Neural progenitor cell (in vitro differentiated cells): Measurements from ENCODE around the gene MOB1A.

Source experiments
- EZH2 ChIP-seq: fragments of 200-600 bp; sonication (generic); IDR thresholded peaks from 2 replicates; pipeline ENCODE4 v1.6.1; 2017; ENCODE audit warnings: antibody characterized with exemption, mild to moderate bottlenecking, moderate library complexity
- EZH2phosphoT487 ChIP-seq: fragments of 200-600 bp; sonication (generic); IDR thresholded peaks from 2 replicates; pipeline ENCODE4 v1.6.1; 2017; ENCODE audit warnings: antibody characterized with exemption
- TF ChIP-seq, protein P1 (sequence below): fragments of 200-600 bp; sonication (generic); IDR thresholded peaks from 2 replicates; pipeline ENCODE4 v1.5.1; 2017; ENCODE audit warnings: antibody characterized with exemption, mild to moderate bottlenecking

DNA sequence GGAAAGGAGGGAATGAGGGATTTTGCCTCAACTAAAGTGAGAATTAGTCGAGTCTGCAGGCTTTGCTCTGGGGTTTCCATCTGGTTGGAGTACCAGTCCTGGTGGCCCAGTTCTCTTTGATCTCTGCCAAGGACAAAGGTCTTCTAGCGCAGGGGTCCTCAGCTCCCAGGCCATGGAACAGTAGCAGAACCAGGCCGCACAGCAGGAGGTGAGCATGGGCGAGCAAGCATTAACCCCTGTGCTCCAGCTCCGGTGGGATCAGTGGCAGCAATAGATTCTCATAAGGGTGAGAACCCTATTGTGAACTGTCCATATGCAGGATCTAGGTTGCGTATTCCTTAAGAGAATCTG, 43.6 kb upstream of the MOB1A start:
- TF ChIP-seq, protein P1, sequence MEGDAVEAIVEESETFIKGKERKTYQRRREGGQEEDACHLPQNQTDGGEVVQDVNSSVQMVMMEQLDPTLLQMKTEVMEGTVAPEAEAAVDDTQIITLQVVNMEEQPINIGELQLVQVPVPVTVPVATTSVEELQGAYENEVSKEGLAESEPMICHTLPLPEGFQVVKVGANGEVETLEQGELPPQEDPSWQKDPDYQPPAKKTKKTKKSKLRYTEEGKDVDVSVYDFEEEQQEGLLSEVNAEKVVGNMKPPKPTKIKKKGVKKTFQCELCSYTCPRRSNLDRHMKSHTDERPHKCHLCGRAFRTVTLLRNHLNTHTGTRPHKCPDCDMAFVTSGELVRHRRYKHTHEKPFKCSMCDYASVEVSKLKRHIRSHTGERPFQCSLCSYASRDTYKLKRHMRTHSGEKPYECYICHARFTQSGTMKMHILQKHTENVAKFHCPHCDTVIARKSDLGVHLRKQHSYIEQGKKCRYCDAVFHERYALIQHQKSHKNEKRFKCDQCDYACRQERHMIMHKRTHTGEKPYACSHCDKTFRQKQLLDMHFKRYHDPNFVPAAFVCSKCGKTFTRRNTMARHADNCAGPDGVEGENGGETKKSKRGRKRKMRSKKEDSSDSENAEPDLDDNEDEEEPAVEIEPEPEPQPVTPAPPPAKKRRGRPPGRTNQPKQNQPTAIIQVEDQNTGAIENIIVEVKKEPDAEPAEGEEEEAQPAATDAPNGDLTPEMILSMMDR, result no peak
- no peak for TF ChIP-seq EZH2
- TF ChIP-seq EZH2phosphoT487, result no peak
